ENCODE data around the gene PDHA2. TPM values are rescaled to one million over a fixed set of nuclear protein-coding genes. Genes with fewer than 3 reads are reported as not detected.

PDHA2 gene
- total and polyA plus RNA-seq, 2 donors = not detected

DNA sequence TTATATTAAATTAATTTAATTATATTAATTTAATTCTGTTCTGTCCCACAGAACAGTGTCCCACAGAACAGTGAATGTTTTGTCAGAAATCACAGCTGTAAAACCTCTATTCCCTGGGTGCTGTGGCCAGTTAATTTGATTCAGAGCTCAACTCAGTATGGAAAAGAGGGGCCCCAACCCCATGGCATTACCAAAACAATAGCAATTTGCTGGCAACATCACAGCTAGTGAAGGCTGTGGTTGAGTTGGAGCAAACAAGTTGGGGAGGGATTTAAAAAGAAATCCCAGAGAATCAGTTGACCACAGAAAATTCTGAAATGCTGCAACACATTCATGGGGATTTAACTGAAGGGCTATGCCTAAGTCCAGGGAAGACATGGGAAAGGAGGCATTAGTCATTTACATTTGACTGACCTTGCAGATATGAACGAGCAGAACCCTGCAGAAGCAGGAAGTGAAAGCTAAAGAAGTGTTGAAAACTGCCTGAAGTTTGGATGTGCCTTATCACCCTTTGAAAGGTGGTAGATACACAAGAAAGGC lies 30.1 kb downstream of the PDHA2 start:
- H3K27ac ChIP-seq (ENCODE audit: low read depth) = no peak overlapping the region
- no peak overlapping the region for H3K4me3 ChIP-seq (ENCODE audit: low read depth, low read length)
- no peak for DNase-seq (ENCODE audit: extremely low spot score)
- no peaks in the 10 kb centered on the region for H3K4me1 ChIP-seq (ENCODE audit: insufficient read depth)
- 22% methylated on average over 1 of the region's 1 CpG for WGBS
- no peaks in the 10 kb centered on the region for H3K36me3 ChIP-seq (ENCODE audit: insufficient read depth)

DNA sequence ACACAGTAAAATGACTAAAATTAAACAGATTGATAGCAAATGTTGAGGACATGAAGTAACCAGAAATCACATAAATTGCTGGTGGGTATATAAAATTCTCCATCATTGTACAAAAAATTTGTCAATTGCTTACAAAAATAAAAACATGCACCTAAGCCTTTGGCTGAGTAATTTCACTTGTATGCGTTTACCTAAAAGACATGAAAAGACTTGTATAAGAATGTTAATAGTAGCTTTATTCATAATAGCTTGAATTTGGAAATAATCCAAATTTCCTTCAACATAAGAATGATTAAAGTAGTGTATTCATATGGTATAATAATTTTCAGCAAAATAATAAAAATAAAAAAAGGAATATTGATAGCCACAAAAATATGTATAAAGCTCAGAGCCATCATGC lies 37.7 kb downstream of the PDHA2 start:
- WGBS = 90% methylated on average over 1 of the region's 1 CpG

DNA sequence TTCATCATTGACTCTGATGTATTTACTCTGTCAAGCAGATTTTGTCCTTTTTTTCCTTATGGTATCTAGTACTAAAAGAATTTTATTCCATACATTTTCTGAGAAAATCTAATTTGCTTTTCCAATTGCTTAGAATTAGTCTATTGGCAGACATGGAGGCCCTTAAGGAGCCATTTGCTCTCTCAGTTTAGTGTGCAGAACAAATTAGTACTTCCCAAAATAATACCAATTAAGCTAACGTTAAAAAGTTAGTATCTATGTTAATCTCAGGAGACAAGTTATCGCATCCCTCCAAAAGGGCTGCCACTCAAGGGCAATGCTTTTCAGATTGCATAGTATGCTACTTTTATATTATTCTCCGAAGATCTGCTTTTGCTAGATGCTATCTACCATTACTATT lies 47.7 kb downstream of the PDHA2 start:
- 93% methylated on average over 3 of the region's 3 CpGs for WGBS
- Histone ChIP-seq H3K4me1 (ENCODE audit: insufficient read depth) (no peaks in the 10 kb centered on the region), H3K36me3 (ENCODE audit: insufficient read depth) (no peaks in the 10 kb centered on the region), H3K27ac (ENCODE audit: low read depth) (no peak overlapping the region), H3K4me3 (ENCODE audit: low read depth, low read length) (no peak overlapping the region)
- no peak for DNase-seq (ENCODE audit: extremely low spot score)

More for the DNA sequence above, 37.7 kb downstream of the PDHA2 start:
- Histone ChIP-seq H3K27ac (ENCODE audit: low read depth) (no peak overlapping the region), H3K36me3 (ENCODE audit: insufficient read depth) (no peaks in the 10 kb centered on the region), H3K4me1 (ENCODE audit: insufficient read depth) (no peaks in the 10 kb centered on the region), H3K4me3 (ENCODE audit: low read depth, low read length) (no peak overlapping the region)
- no peak for DNase-seq (ENCODE audit: extremely low spot score)

DNA sequence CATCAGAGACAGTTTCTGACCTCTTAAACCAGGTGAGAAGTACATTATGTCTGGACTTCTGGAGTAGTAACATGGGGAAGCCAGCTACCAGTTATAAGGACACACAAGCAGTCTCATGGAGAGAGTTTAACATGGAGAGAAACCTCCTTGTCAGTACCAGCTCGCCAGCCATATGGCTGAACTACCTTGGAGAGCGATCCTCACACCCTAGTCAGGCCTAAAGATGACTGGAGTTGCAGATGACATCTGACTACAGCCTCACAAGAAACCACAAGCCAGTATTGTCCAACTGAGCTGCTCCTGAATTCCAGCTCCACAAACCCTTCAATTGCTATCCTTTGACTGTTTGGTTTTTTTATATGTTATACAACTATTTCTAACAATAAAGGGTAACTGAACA lies 49.8 kb downstream of the PDHA2 start:
- Histone ChIP-seq H3K4me1 (ENCODE audit: insufficient read depth) (no peaks in the 10 kb centered on the region), H3K27ac (ENCODE audit: low read depth) (no peak overlapping the region), H3K4me3 (ENCODE audit: low read depth, low read length) (no peak overlapping the region), H3K36me3 (ENCODE audit: insufficient read depth) (no peaks in the 10 kb centered on the region)
- no peak for DNase-seq (ENCODE audit: extremely low spot score)
- WGBS = 69% methylated on average over 2 of the region's 2 CpGs

Small RNA genes lying within 50 kb of the gene (small RNA-seq; reads per million reads assigned to genes)
- gene RNU6-1059P = not detected
